Stimulated activated naive CD8-positive, alpha-beta T cell treated with anti-CD3 and anti-CD28 coated beads, Interleukin-15, amount 100 ng/mL, for 72 hours (primary cell): ENCODE measurements around the gene SPG21.
A peak's percentile ranks its signal among the peaks of the same experiment; 100 is the strongest.
"Not testable (repeated sequence)": the region's sequence is repeated elsewhere in the genome, so short reads cannot be mapped to it uniquely, and the experiment has no call there.

Experiments
- ATAC-seq: fragments of 150-1000 bp; cut with Tn5 transposase; 2 replicates; pipeline ENCODE4 v1.10.0; 2021; ENCODE audit warnings: mild to moderate bottlenecking, moderate library complexity
- DNase-seq, 2 donors: peaks; one replicate each; pipeline ENCODE4 v3.0.0; 2021 to 2022
- H3K27ac Mint-ChIP-seq, 2 donors: one replicate each; pipeline ENCODE4 v1.8.0; 2022; ENCODE audit warnings: mild to moderate bottlenecking in 2 of 2, mixed read lengths in 2 of 2, moderate library complexity in 2 of 2
- H3K27me3 Mint-ChIP-seq: one replicate; pipeline ENCODE4 v1.8.0; 2022; ENCODE audit warnings: mixed read lengths
- H3K4me1 Mint-ChIP-seq: one replicate; pipeline ENCODE4 v1.8.0; 2022; ENCODE audit warnings: mild to moderate bottlenecking, mixed read lengths
- H3K4me3 Mint-ChIP-seq, 2 donors: one replicate each; pipeline ENCODE4 v1.8.0; 2022; ENCODE audit warnings: mild to moderate bottlenecking in 2 of 2, mixed read lengths in 2 of 2, moderate library complexity in 1 of 2
- H3K9me3 Mint-ChIP-seq, 2 donors: one replicate each; pipeline ENCODE4 v1.8.0; 2022; ENCODE audit warnings: mixed read lengths in 2 of 2

SPG21 gene

GRCh38 chr15:65011198-65011597 is 21.5 kb upstream of the SPG21 start:
- not testable (repeated sequence) for H3K4me1 Mint-ChIP-seq, ATAC-seq, H3K9me3 Mint-ChIP-seq, H3K27me3 Mint-ChIP-seq, H3K4me3 Mint-ChIP-seq, DNase-seq, H3K27ac Mint-ChIP-seq

GRCh38 chr15:65008983-65009382 is 19.3 kb upstream of the SPG21 start:
- ATAC-seq (no peak), DNase-seq (no peak)
- Mint-ChIP-seq H3K4me1 (no peaks in the 10 kb centered on the region), H3K27ac (no peak overlapping the region), H3K4me3 (no peak overlapping the region), H3K27me3 (no peaks in the 10 kb centered on the region), H3K9me3 (no peaks in the 10 kb centered on the region)

GRCh38 chr15:65006876-65007275 is 17.2 kb upstream of the SPG21 start:
- Mint-ChIP-seq H3K4me1 (no peaks in the 10 kb centered on the region), H3K27ac (peak overlapping the region in 1 of 2 donors; percentile 63), H3K9me3 (no peaks in the 10 kb centered on the region), H3K27me3 (no peaks in the 10 kb centered on the region), H3K4me3 (no peak overlapping the region)
- no peak for DNase-seq
- ATAC-seq = no peak

GRCh38 chr15:65004993-65005392 is 15.3 kb upstream of the SPG21 start:
- Mint-ChIP-seq H3K4me1 (no peaks in the 10 kb centered on the region), H3K27me3 (no peaks in the 10 kb centered on the region), H3K27ac (peak overlapping the region in 1 of 2 donors; percentile 71), H3K9me3 (no peaks in the 10 kb centered on the region), H3K4me3 (no peak overlapping the region)
- DNase-seq (no peak), ATAC-seq (no peak)

- ATAC-seq = no peak
- Mint-ChIP-seq H3K27ac (no peak overlapping the region), H3K9me3 (no peaks in the 10 kb centered on the region)
These were observed 8.1 kb upstream of the SPG21 start for GRCh38 chr15:64997745-64998375.

GRCh38 chr15:64997066-64997465 is 7.4 kb upstream of the SPG21 start:
- no peak overlapping the region for H3K27ac Mint-ChIP-seq
- ATAC-seq = no peak
- peaks cover 7% of the 10 kb centered on the region for H3K4me1 Mint-ChIP-seq
- H3K4me3 Mint-ChIP-seq = no peak overlapping the region
- H3K9me3 Mint-ChIP-seq = no peaks in the 10 kb centered on the region
- DNase-seq = no peak
- no peaks in the 10 kb centered on the region for H3K27me3 Mint-ChIP-seq

More at GRCh38 chr15:64997745-64998375, 8.1 kb upstream of the SPG21 start:
- Mint-ChIP-seq H3K27me3 (no peaks in the 10 kb centered on the region), H3K4me1 (peaks cover 5% of the 10 kb centered on the region), H3K4me3 (no peak overlapping the region)
- DNase-seq = no peak

GRCh38 chr15:64993290-64993689 is 3.6 kb upstream of the SPG21 start:
- Mint-ChIP-seq H3K27ac (peak overlapping the region; percentile 21 to 54), H3K4me1 (peaks cover 31% of the 10 kb centered on the region), H3K27me3 (no peaks in the 10 kb centered on the region), H3K9me3 (no peaks in the 10 kb centered on the region), H3K4me3 (peak overlapping the region; percentile 14 to 43)
- no peak for ATAC-seq
- DNase-seq = no peak

- ATAC-seq = no peak
- no peak overlapping the region for H3K27ac Mint-ChIP-seq
- H3K4me1 Mint-ChIP-seq = peaks cover 48% of the 10 kb centered on the region
- no peaks in the 10 kb centered on the region for H3K9me3 Mint-ChIP-seq
- no peak overlapping the region for H3K4me3 Mint-ChIP-seq
- DNase-seq = no peak
- no peaks in the 10 kb centered on the region for H3K27me3 Mint-ChIP-seq
These were observed 1.9 kb upstream of the SPG21 start for GRCh38 chr15:64991536-64992135.

- H3K4me1 Mint-ChIP-seq = peaks cover 57% of the 10 kb centered on the region
- no peaks in the 10 kb centered on the region for H3K27me3 Mint-ChIP-seq
- no peak for ATAC-seq
- peak overlapping the region; percentile 97 to 99 for H3K27ac Mint-ChIP-seq
- peak overlapping the region; percentile 97 for H3K4me3 Mint-ChIP-seq
- H3K9me3 Mint-ChIP-seq = no peaks in the 10 kb centered on the region
- no peak for DNase-seq
These were observed 405 bp upstream of the SPG21 start for GRCh38 chr15:64990168-64990470.

- H3K4me3 Mint-ChIP-seq = peak overlapping the region in 1 of 2 donors; percentile 10
- no peaks in the 10 kb centered on the region for H3K9me3 Mint-ChIP-seq
These were observed 2.6 kb downstream of the SPG21 start for GRCh38 chr15:64987136-64987535.

GRCh38 chr15:64985366-64986033 is 4.2 kb downstream of the SPG21 start:
- Mint-ChIP-seq H3K27ac (peak overlapping the region in 1 of 2 donors; percentile 44), H3K4me1 (peaks cover 59% of the 10 kb centered on the region), H3K9me3 (no peaks in the 10 kb centered on the region), H3K27me3 (no peaks in the 10 kb centered on the region), H3K4me3 (no peak overlapping the region)
- DNase-seq = no peak
- no peak for ATAC-seq

More at GRCh38 chr15:64987136-64987535, 2.6 kb downstream of the SPG21 start:
- ATAC-seq (no peak), DNase-seq (no peak)
- Mint-ChIP-seq H3K27ac (no peak overlapping the region), H3K27me3 (no peaks in the 10 kb centered on the region), H3K4me1 (peaks cover 63% of the 10 kb centered on the region)

- Mint-ChIP-seq H3K9me3 (no peaks in the 10 kb centered on the region), H3K4me3 (no peak overlapping the region), H3K4me1 (peaks cover 36% of the 10 kb centered on the region), H3K27ac (peak overlapping the region; percentile 19 to 20), H3K27me3 (no peaks in the 10 kb centered on the region)
- no peak for DNase-seq
- ATAC-seq = no peak
These were observed 7.2 kb downstream of the SPG21 start for GRCh38 chr15:64982472-64982871.

GRCh38 chr15:64981812-64982431 is 7.8 kb downstream of the SPG21 start:
- peak overlapping the region in 1 of 2 donors; percentile 19 for H3K27ac Mint-ChIP-seq
- no peak for ATAC-seq
- no peaks in the 10 kb centered on the region for H3K27me3 Mint-ChIP-seq
- H3K4me3 Mint-ChIP-seq = no peak overlapping the region
- H3K9me3 Mint-ChIP-seq = no peaks in the 10 kb centered on the region
- no peak for DNase-seq
- H3K4me1 Mint-ChIP-seq = peaks cover 31% of the 10 kb centered on the region

- peaks cover 16% of the 10 kb centered on the region for H3K4me1 Mint-ChIP-seq
- ATAC-seq (no peak), DNase-seq (no peak)
These were observed 10.4 kb downstream of the SPG21 start for GRCh38 chr15:64979252-64979710.

GRCh38 chr15:64975390-64975789 is 14.3 kb downstream of the SPG21 start:
- Mint-ChIP-seq H3K27me3 (no peaks in the 10 kb centered on the region), H3K9me3 (no peaks in the 10 kb centered on the region), H3K4me3 (no peak overlapping the region), H3K27ac (no peak overlapping the region), H3K4me1 (peaks cover 10% of the 10 kb centered on the region)
- no peak for ATAC-seq
- no peak for DNase-seq

More at GRCh38 chr15:64979252-64979710, 10.4 kb downstream of the SPG21 start:
- no peaks in the 10 kb centered on the region for H3K27me3 Mint-ChIP-seq
- H3K27ac Mint-ChIP-seq = no peak overlapping the region
- no peaks in the 10 kb centered on the region for H3K9me3 Mint-ChIP-seq
- H3K4me3 Mint-ChIP-seq = no peak overlapping the region

GRCh38 chr15:64970698-64971097 is 19.0 kb downstream of the SPG21 start:
- Mint-ChIP-seq H3K9me3 (no peaks in the 10 kb centered on the region), H3K27ac (no peak overlapping the region), H3K4me3 (no peak overlapping the region), H3K27me3 (no peaks in the 10 kb centered on the region), H3K4me1 (peaks cover 3% of the 10 kb centered on the region)
- ATAC-seq = no peak
- no peak for DNase-seq
